COLO668 (cell line): ENCODE results near the gene DFFB.
A peak's percentile ranks its signal among the peaks of the same experiment; 100 is the strongest.

Experiments
- DNase-seq: peaks from one replicate; lab custom pipeline; 2025; ENCODE audit not compliant: unreplicated experiment; lab: John Stamatoyannopoulos, UW

DFFB gene

DNA sequence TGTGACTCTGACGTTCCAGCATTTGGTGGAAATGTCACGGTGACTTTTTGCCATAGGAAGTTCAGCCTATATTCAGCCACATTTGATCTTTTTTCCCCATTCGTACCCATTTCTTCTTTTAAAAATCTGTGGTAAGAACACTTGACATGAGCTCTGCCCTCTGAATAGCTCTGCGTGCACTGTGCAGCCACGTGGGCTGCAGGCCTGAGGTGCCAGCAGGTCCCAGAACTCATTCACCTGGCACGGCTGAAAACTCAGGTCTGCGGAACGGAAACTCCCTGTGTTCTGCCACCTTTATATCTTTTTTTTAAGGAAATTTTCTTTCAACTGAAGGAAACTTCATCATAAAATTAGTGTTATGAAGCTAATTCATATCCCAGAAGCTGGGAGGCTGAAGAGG, 28.9 kb upstream of the DFFB start:
- no peak for DNase-seq

DNA sequence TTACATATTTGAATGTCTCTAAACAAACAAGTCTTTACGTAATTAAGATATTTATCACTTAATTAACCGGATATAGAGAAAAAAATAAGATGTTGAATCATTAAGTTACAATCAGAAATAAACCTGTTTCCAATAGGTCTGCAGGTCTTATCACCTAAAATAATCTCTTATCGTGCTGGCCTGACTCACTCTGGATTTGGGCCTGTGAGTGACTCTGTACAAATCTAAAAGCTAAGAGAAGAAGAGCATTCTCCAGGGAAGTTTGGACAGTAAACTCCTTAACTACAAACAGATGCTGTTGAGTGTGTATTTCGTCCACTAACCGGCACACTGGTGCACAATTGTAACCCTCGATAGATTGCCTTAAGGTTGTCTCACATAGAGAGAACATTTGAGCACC, 25.6 kb upstream of the DFFB start:
- DNase-seq = no peak

DNA sequence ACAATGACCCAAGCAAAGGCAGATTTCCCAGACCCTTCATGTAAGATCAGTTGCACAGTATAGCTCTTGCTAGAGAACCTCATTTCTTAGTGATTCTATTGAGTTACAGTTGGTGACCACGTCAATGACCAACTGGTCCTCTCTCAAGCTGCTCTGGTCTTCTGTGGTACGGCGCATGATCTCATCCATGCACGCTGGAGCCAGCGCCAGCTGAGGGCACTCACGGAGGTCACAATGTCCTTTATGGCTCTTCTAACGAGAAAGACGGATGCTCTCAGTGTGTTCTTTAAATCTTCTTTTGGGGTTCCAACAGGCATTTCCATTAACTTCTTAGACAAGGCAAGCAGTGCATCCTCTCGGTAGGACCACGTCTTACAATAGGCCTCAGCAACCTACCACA, 22.6 kb upstream of the DFFB start:
- no peak for DNase-seq

DNA sequence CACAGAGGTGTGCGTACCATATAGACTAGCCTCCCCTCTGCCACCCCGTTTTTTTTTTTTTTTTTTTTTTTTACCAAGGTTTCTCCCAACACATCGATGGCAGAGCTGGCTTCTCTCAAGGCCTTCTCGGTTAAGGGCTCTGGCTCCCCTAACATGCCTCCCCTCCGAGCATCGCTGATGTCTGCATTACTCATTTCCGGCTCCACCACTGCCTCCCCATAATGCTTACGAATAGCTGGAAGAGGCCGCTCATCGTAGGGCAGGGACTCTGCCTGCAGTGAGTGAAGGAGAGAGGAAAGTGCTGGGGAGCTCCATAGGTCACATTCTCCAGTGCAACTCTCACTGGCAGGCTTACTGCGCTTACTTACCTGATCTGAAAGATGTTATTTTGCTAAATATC, 20.9 kb upstream of the DFFB start:
- no peak for DNase-seq

- DNase-seq = no peak
Observed at GRCh38 chr1:3837200-3837599, 20.1 kb upstream of the DFFB start.

GRCh38 chr1:3837685-3838084, 19.6 kb upstream of the DFFB start:
- DNase-seq = no peak

DNA sequence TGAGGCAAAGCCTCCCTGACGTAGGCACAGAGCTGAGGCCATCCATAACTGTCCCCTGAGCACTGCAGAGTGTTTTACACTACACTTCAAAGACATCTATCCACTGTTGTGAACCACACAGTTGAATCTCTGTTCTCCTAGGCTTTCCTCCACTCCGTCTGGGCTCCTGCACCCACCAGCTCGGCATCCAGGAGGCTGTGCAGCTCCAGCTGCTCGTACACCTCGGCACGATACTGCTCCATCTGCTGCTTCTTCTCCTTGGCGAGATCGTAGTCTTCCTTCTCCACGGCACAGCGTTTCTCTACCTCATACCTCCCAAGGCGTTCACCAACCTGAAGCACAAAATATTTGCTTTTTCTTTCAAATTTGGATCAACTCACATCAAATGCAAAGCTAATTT, 18.5 kb upstream of the DFFB start:
- no peak for DNase-seq

DNA sequence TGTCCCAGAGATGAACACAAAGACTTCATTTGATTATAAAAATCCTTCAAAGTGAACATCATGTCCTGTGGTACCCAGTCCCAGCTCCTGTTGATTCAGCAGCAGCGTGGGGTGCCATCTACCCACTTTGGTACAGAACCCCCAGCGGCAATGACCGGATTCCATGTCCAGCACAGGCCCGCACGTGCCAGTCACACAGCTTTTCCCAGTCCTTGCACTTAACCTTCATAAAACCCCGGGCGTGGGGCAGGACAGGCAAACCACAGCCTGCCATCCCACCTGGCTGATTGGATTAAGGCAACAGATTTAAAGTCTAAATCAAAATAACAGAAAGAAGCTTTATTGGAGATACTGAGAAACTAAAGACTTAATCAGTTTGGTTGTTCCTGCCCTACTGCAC, 15.8 kb upstream of the DFFB start:
- DNase-seq = no peak

DNA sequence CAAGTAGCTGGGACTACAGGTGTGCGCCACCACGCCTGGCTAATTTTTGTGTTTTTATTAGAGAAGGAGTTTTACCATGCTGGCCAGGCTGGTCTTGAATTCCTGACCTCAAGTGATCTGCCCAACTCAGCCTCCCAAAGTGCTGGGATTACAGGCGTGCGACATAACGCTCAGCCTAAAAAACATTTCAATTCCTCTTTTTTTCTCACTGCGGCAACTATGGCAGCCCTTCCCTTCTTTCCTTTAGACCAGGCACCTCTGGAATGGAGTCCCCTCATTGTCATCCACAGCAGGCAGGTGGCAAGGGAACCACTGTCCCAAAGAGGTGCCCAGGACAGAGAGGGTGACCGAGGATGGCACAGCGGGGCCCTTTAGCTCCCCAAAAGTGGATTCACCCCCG, 14.4 kb upstream of the DFFB start:
- DNase-seq = no peak

- DNase-seq = no peak
Observed at GRCh38 chr1:3846541-3846940, 10.7 kb upstream of the DFFB start.

DNA sequence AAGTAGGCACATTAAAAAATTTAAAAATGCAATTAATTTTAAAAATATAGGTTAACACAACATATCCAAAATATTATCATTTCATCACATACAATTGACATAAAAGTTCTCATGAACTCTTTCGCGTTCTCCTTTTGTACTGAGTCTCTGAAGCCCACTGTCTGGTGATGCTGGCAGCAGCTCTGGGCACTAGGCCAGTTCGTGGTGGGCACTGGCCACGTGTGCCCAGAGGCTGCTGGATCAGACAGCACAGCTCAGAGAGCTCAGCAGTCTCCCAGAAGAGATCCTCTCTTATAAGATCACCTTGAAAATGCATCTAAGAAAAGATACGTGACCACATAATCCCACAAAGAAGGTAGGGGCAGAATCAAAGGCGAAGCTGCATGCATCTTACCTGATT, 10.2 kb upstream of the DFFB start:
- DNase-seq = no peak

DNA sequence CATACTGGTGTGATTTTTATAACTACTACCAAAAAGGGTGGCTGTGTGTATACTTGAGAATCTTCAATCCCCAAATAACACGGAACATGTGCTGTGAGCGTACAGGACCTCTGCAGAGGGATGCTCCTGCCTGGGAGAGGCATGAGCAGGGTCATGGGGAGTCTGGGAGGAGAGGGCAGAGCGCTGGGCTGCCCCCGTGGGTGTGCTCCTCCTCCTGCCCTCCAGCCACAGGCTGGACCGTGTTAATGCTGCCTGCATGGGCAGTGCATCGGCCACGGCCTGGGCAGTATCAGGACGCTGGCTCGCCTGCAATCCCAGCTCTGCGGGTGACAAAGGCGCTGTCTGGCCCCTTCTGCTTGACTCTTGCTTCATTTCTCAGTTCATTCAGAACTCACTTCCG, 6.4 kb upstream of the DFFB start:
- no peak for DNase-seq

DNA sequence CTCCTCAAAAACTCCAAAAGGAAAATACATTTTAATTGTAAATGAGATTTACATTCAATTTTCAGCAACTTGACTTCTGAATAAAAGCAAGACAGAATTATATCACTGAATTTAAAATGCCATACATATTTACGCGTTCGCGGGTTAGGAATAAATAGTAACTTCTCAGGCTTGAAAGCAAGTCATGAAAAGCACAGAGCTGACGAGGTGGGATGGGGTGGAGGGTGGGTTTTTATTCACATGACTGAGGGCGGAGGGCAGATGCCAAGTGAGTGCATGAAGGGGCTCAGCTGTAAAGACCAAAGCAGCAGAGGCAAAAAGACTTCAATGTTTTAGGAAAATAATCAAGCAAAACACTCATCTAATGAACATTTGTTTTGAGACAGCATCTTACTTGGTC, 6.0 kb upstream of the DFFB start:
- DNase-seq = no peak

GRCh38 chr1:3852091-3852490, 5.2 kb upstream of the DFFB start:
- no peak for DNase-seq

DNA sequence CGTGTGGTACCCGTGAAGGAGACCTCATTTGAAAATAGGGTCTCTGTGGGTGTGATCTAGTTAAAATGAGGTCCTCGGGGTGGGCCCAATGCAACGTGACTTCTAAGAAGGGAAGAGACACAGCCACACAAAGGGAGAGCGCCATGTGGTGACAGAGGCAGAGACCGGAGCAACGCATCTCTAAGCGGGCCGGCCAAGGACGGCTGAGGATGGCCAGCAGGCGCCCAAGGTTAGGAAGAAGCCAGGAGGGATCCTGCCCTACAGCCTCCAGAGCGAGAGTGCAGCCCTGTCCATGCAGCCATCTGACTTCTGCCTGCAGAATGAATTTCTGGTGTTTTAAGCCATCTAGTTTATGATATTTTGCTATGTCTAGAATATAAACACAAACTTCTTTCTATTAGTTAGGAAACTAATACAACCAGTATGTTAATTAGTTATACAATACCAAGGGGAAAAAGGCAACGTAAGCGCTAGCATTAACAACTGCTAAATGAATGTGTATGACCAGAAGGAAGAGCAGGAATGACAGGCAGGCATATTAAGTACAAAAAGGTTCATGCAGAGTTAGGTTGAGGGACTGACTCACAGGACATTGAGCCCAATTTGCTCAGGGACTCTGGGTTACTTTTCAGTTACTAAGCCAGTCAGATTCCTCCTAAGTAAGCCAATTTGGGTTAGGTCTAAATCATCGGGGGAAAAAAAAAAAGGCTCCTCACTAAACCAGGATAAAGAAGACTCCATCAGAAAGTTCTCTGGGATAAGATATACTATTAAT, 4.4 kb upstream of the DFFB start:
- DNase-seq = no peak

DNA sequence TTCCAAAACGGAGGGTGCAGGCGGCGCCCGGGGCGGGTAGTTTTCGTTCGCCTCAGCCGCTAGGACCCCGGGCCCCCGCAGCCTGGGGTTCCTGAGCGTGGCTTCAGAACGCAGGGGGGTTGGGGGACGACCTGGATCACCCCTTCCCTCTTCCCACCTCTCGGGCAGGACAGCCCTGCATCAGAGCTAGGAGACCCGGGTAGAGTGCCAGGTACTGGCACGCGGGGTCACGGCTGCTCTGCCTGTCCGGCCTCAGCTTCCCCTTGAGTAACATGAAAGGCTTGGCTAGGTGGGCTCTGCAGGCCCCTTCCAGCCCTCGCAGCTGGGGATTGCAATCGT, 484 bp downstream of the DFFB start:
- no peak for DNase-seq

GRCh38 chr1:3858231-3858981, 1.1 kb downstream of the DFFB start:
- DNase-seq = peak; percentile 77

- DNase-seq = peak; percentile 43
Observed at GRCh38 chr1:3863231-3863935, 6.1 kb downstream of the DFFB start.

DNA sequence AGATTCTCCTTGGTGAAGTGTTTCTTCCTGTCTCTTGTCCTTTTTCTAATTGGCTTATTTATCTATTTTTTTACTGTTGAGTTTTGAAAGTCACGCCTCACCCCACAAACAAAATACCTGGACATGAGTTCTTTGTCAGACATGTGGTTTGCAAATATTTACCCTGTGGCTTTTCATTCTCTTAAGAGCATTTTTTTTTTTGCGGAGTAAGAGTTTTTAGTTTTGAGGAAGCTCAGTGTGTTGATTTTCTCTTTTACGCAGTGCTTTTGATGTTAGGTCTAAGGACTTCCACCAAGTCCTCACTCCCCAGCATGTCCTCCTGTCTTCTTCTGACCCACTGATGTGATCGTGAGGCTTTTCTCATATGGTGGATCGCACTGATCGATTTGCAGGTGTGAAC, 7.6 kb downstream of the DFFB start:
- no peak for DNase-seq

DNA sequence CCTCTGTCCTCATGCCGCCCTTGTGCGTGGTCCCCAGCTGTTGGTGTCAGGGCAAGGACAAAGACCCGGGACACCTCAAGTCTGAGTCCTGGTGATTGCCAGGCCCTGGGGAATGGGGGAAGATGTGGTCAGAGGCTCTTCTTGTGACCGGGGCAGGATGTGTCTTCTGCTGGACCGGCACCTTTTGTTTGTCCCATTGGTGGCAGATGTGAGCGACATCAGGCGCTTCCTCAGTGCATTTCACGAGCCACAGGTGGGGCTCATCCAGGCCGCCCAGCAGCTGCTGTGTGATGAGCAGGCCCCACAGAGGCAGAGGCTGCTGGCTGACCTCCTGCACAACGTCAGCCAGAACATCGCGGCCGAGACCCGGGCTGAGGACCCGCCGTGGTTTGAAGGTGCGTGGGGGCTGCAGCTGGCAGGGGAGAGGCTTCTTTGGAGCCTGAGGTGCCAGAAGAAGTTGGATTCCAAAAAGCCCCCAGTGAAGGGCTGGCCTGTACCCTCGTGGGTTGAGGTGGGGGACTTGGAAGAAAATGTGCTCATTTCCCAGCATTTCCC, 8.4 kb downstream of the DFFB start:
- DNase-seq = peak; percentile 21

- DNase-seq = no peak
Observed at GRCh38 chr1:3868464-3869006, 11.3 kb downstream of the DFFB start.
